ENCODE measurements around the gene PRR13. TPM values are rescaled to one million over a fixed set of nuclear protein-coding genes. Genes with fewer than 3 reads are reported as not detected.

Gene PRR13
- total RNA-seq, 1 experiment from 2014 or later, result 92.8 TPM

GRCh38 chr12:53492830-53493609 lies 51.5 kb downstream of the PRR13 start:
- peak; percentile 77 for DNase-seq (ENCODE audit: low read depth)

- DNase-seq (ENCODE audit: low read depth), result no peak
Measured at GRCh38 chr12:53493610-53494391, 52.3 kb downstream of the PRR13 start.

Other genes with a start within 250 kb of the PRR13 start
- not detected in 2 replicates for gene ITGB7, start 234.5 kb upstream of the PRR13 start, total RNA-seq (2014; rRNA removed)
- gene RARG, start 209.5 kb upstream of the PRR13 start, total RNA-seq (2014; rRNA removed), result 16.9 and 17.1 TPM in 2 replicates
- 14.8 and 18.2 TPM in 2 replicates for gene ESPL1, start 173.4 kb upstream of the PRR13 start, total RNA-seq (2014; rRNA removed)
- gene PFDN5, start 146.2 kb upstream of the PRR13 start, total RNA-seq (2014; rRNA removed), result 254 and 270 TPM in 2 replicates
- gene MYG1, start 142.0 kb upstream of the PRR13 start, total RNA-seq (2014; rRNA removed), result 53.1 and 55.0 TPM in 2 replicates
- gene AAAS, start 120.1 kb upstream of the PRR13 start, total RNA-seq (2014; rRNA removed), result 64.6 and 71.2 TPM in 2 replicates
- not detected in 2 replicates for gene SP7, start 105.4 kb upstream of the PRR13 start, total RNA-seq (2014; rRNA removed)
- 26.5 and 37.1 TPM in 2 replicates for gene SP1, start 61.6 kb upstream of the PRR13 start, total RNA-seq (2014; rRNA removed)
- not detected in 2 replicates for gene AMHR2, start 17.9 kb upstream of the PRR13 start, total RNA-seq (2014; rRNA removed)
- 186 and 227 TPM in 2 replicates for gene PCBP2, start 10.4 kb downstream of the PRR13 start, total RNA-seq (2014; rRNA removed)
- 37.6 and 38.6 TPM in 2 replicates for gene MAP3K12, start 57.7 kb downstream of the PRR13 start, total RNA-seq (2014; rRNA removed)
- gene TARBP2, start 59.5 kb downstream of the PRR13 start, total RNA-seq (2014; rRNA removed), result 49.6 and 53.3 TPM in 2 replicates
- not detected in 2 replicates for gene NPFF, start 65.8 kb downstream of the PRR13 start, total RNA-seq (2014; rRNA removed)
- 13.0 and 14.2 TPM in 2 replicates for gene ATF7, start 184.6 kb downstream of the PRR13 start, total RNA-seq (2014; rRNA removed)
- 412 and 417 TPM in 2 replicates for gene ATP5MC2, start 234.3 kb downstream of the PRR13 start, total RNA-seq (2014; rRNA removed)

Data from LHCN-M2 (cell line).